ENCODE results near the gene BMPR2. TPM values are rescaled to one million over a fixed set of nuclear protein-coding genes. Genes with fewer than 3 reads are reported as not detected.

Gene BMPR2
- polyA plus RNA-seq, 1 donor (not counting 4 experiments of a cell fraction or from before 2014, with no cell fraction given), result 31.9 TPM

- TF ChIP-seq CTCF (optimal IDR thresholded peaks at IDR 0.05 in 1 of 3, IDR thresholded peaks at IDR 0.05 in 1 of 3, conservative IDR thresholded peaks at IDR 0.05 in 1 of 3; ENCODE audit: extremely low read depth in 1 of 3, insufficient read depth in 2 of 3, low read length in 3 of 3) (no peak), EZH2 (IDR thresholded peaks at IDR 0.05; ENCODE audit: low read length) (no peak)
- H3K79me2 ChIP-seq (ENCODE audit: control insufficient read depth, insufficient read depth, low read length), result no peaks in the 10 kb centered on the region
- no peak overlapping the region for H3K9ac ChIP-seq (ENCODE audit: control insufficient read depth, extremely low read depth, insufficient read depth, low read length)
- peaks cover 5% of the 10 kb centered on the region for H3K4me1 ChIP-seq (ENCODE audit: control insufficient read depth, extremely low read depth, insufficient read depth, low read length)
- no peak for DNase-seq (ENCODE audit: low read depth, low spot score)
- dilution Hi-C loops (cut with MboI; ENCODE audit: extremely low pct_ligation_motif_present, low sequenced_read_pairs), result no loop called here
- H3K27me3 ChIP-seq (ENCODE audit: control insufficient read depth, extremely low read depth, insufficient read depth, low read length), result no peaks in the 10 kb centered on the region
- H3K27ac ChIP-seq (ENCODE audit: control insufficient read depth, insufficient read depth, low read length), result no peak overlapping the region
- FAIRE-seq, result no peak
- peaks cover 0 to 4% of the 10 kb centered on the region in 2 experiments for H3K36me3 ChIP-seq (ENCODE audit: control insufficient read depth in 2 of 2, extremely low read depth in 1 of 2, insufficient read depth in 2 of 2, low read length in 2 of 2)
- H3K4me2 ChIP-seq (ENCODE audit: control insufficient read depth, extremely low read depth, insufficient read depth, low read depth, low read length), result no peak overlapping the region
- no peaks in the 10 kb centered on the region for H3K9me3 ChIP-seq (ENCODE audit: control insufficient read depth, low read depth, low read length)
- H3K4me3 ChIP-seq (ENCODE audit: control insufficient read depth in 2 of 3, extremely low read depth in 1 of 3, insufficient read depth in 2 of 3, low read depth in 1 of 3, low read length in 3 of 3), result no peak overlapping the region
- H4K20me1 ChIP-seq (ENCODE audit: control insufficient read depth, extremely low read depth, insufficient read depth, low read length), result no peaks in the 10 kb centered on the region
- H2AFZ ChIP-seq (ENCODE audit: control insufficient read depth, low read length), result no peak overlapping the region
- no peaks in the 10 kb centered on the region for H3K9me1 ChIP-seq (ENCODE audit: control insufficient read depth, extremely low read depth, insufficient read depth, low read length)
Observed at GRCh38 chr2:202512176-202512575, 136.0 kb downstream of the BMPR2 start.

GRCh38 chr2:202514732-202515131, 138.6 kb downstream of the BMPR2 start:
- Histone ChIP-seq H3K36me3 (ENCODE audit: control insufficient read depth in 2 of 2, extremely low read depth in 1 of 2, insufficient read depth in 2 of 2, low read length in 2 of 2) (peaks cover 4% of the 10 kb centered on the region in 2 experiments), H3K9ac (ENCODE audit: control insufficient read depth, extremely low read depth, insufficient read depth, low read length) (no peak overlapping the region)
- no peak for FAIRE-seq

More at GRCh38 chr2:202514732-202515131, 138.6 kb downstream of the BMPR2 start:
- dilution Hi-C loops (cut with MboI; ENCODE audit: extremely low pct_ligation_motif_present, low sequenced_read_pairs), result no loop called here
- TF ChIP-seq CTCF (optimal IDR thresholded peaks at IDR 0.05 in 1 of 3, IDR thresholded peaks at IDR 0.05 in 1 of 3, conservative IDR thresholded peaks at IDR 0.05 in 1 of 3; ENCODE audit: extremely low read depth in 1 of 3, insufficient read depth in 2 of 3, low read length in 3 of 3) (no peak), EZH2 (IDR thresholded peaks at IDR 0.05; ENCODE audit: low read length) (no peak)
- H3K27me3 ChIP-seq (ENCODE audit: control insufficient read depth, extremely low read depth, insufficient read depth, low read length), result no peaks in the 10 kb centered on the region
- no peak overlapping the region for H2AFZ ChIP-seq (ENCODE audit: control insufficient read depth, low read length)
- H3K79me2 ChIP-seq (ENCODE audit: control insufficient read depth, insufficient read depth, low read length), result no peaks in the 10 kb centered on the region
- H3K4me2 ChIP-seq (ENCODE audit: control insufficient read depth, extremely low read depth, insufficient read depth, low read depth, low read length), result no peak overlapping the region
- H3K9me1 ChIP-seq (ENCODE audit: control insufficient read depth, extremely low read depth, insufficient read depth, low read length), result no peaks in the 10 kb centered on the region
- no peak overlapping the region for H3K27ac ChIP-seq (ENCODE audit: control insufficient read depth, insufficient read depth, low read length)
- H3K9me3 ChIP-seq (ENCODE audit: control insufficient read depth, low read depth, low read length), result no peaks in the 10 kb centered on the region
- H4K20me1 ChIP-seq (ENCODE audit: control insufficient read depth, extremely low read depth, insufficient read depth, low read length), result no peaks in the 10 kb centered on the region
- H3K4me3 ChIP-seq (ENCODE audit: control insufficient read depth in 2 of 3, extremely low read depth in 1 of 3, insufficient read depth in 2 of 3, low read depth in 1 of 3, low read length in 3 of 3), result no peak overlapping the region
- H3K4me1 ChIP-seq (ENCODE audit: control insufficient read depth, extremely low read depth, insufficient read depth, low read length), result peaks cover 5% of the 10 kb centered on the region
- DNase-seq (ENCODE audit: low read depth, low spot score), result no peak

All from keratinocyte (primary cell).